CD4-positive, alpha-beta T cell treated with Interleukin-10 for 1 hour (primary cell): Measurements from ENCODE around the gene PDXP.
"Not testable (repeated sequence)": the region's sequence is repeated elsewhere in the genome, so short reads cannot be mapped to it uniquely, and the experiment has no call there.

Experiments
- DNase-seq: peaks from one replicate; pipeline ENCODE4 v3.0.0-alpha.2; 2020

PDXP gene

DNA sequence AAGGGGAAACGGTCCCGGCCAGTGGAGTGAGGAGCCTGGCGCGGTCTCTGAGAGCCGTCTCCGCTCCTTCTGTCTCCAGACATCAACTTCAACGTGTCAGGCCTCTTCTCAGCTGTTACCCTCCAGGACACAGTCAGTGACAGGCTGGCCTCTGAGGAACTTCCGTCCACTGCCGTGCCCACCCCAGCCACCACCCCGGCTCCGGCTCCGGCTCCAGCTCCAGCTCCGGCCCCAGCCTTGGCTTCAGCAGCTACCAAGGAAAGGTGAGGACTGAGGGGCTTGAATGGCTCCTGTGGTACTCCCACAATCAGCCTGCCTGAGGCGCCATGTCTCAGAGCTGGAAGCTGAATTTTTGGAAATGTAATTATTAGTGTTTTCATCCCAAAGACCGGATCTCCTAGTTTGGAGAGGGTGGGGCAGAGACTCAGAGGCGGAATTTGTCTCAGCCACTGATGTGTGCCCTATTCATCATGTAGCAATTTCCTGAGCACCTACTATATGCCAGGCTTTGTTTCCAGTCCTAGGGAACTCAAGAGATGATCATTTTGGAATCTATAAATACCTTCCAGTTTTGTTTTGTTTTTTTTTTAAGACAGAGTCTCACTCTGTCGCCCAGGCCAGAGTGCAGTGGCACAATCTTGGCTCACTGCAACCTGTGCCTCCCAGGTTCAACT lies 7.9 kb upstream of the PDXP start:
- DNase-seq = no peak

- no peak for DNase-seq
Measured at GRCh38 chr22:37654563-37655251, 3.8 kb upstream of the PDXP start.

- DNase-seq = no peak
Measured at GRCh38 chr22:37655252-37655563, 3.3 kb upstream of the PDXP start.

GRCh38 chr22:37656583-37656982 lies 1.9 kb upstream of the PDXP start:
- DNase-seq = not testable (repeated sequence)

GRCh38 chr22:37657590-37658132 lies 862 bp upstream of the PDXP start:
- DNase-seq = no peak

DNA sequence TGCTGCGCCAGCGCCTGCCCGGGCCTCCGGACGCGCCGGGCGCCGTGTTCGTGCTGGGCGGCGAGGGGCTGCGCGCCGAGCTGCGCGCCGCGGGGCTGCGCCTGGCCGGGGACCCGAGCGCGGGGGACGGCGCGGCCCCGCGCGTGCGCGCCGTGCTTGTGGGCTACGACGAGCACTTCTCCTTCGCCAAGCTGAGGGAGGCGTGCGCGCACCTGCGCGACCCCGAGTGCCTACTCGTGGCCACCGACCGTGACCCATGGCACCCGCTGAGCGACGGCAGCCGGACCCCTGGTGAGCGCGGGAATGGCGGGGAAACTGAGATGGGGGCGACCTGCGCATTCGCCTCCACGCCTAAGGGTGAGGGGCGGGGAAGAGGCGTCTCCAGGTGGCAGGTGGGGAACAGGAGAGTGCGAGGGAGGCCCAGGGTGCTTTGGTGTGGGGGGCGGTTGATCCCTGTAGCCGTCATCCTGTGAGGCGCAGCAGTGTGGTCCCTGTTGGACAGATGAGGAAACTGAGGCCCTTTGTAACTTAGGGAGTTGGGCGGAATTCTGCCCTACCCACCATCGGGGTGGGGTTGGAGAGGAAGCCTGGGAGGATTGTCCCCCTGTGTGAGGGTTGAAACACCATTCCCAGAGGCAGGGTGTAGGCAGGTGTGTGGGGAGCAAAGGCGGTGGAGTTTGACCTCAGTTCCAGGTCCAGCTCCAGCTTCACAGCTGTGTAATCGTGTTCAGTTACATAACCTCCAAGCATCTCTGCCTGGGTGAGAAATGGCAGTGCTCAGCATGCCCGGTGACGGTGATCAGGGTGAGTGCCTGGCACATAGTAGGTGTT lies 758 bp downstream of the PDXP start:
- peak; percentile 37 for DNase-seq

DNA sequence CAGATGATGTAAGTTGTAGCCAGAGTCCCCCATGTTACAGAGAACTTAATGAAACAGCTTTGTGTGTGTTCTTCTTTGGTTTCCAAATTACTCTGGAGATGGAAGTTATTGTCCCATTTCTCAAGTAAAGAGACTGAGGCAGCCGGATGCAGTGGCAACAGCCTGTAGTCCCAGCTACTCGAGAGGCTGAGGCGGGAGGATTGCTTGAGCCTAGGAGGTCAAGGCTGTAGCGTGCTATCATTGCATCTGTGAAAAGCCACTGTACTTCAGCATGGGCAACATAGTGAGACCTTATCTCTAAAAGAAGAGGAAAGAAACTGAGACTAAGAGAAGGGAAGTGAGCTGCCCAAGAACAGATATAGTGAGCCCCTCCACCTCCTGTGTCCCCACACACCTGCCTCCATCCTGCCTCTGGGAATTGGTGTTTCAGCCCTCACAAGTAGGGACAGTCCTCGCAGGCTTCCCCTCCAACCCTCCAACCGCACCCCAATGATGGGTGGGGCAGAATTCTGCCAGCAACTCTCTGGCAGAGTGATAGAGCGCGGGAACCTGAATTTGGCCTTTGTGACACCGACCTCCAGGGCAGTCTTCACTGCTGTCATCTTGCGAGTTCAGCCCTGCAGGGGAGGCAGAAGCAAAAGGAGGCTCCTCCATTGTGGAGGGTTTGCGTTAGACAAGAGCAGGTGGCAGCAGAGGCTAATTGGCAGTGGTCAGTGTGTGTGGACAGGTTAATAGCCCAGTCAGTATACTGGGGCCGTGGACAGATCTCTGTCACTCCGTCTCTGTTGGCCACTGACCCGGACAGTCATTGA lies 1.6 kb downstream of the PDXP start:
- DNase-seq = no peak

DNA sequence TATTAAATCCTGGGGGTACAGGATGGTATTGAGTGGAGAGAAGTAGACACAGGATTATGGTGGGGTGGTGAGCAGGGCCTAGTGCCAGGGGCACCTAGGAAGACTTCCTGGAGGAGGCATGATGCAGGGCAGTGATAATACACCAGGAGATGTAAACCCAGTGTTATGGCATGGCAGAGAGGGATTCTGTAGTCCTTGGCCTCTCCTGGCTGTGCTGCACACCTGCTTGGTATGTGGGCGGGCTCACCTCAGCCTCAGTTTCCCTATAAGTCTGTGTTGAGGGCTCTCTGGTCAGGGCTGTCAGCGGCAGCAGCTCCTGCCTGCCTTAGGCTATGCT lies 2.2 kb downstream of the PDXP start:
- no peak for DNase-seq

DNA sequence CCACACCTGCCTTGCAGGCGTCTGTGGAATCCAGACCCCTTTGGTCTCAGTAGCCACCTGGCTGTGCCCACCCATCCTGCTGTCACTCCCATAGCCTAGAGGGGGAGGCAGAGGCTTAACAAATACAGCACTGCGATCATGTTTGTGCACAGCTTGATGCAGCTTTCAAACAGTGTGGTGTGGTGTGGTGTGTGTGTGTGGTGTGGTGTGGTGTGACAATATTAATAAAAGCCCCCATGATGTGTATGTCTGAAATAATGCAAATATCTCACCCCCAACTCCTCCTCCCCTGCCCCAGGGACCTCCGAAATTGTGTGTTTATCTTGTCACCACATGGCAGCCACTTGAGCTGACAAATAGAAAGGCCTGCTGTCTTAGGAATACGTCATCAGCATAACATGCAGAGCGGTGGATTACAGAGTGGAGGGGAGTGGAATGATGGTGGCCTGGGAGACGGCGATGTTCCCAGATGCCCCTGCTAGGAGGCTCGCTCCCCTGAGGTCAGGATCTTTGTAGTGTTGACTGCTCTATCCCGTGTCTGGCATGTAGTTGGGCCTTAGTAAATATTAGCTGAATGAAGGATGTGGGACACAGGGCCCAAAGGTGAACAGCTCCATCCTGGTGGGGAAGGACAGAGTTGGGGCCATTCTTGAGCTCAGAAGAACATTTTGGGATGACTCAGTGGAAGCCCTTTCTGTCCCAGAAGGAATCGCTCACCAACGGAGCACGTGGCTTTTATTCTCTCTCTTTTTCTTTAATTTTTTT lies 2.8 kb downstream of the PDXP start:
- peak; percentile 54 for DNase-seq

DNA sequence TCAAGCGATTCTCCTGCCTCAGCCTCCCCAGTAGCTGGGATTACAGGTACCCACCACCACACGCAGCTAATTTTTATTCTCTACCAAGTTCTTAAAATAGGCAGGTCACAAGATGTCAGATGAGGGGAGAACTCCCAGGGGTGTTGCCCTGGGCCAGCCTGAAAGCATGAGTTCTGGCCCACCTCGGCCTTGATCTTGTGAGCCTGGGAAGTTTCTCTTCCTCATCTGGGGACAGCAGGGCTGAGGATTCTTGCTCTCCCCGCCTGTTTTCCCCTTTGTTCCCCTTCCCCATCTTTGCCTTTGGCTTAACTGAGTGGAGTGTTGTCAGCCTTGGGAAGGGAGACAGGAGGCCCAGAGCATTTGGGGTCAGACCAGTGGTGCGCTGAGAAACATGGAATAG lies 3.5 kb downstream of the PDXP start:
- DNase-seq = no peak

GRCh38 chr22:37663521-37664140 lies 5.1 kb downstream of the PDXP start:
- no peak for DNase-seq

- DNase-seq = no peak
Measured at GRCh38 chr22:37664249-37665101, 6.0 kb downstream of the PDXP start.

GRCh38 chr22:37665487-37665886 lies 7.0 kb downstream of the PDXP start:
- no peak for DNase-seq

- DNase-seq = no peak
Measured at GRCh38 chr22:37669586-37669985, 11.1 kb downstream of the PDXP start.

GRCh38 chr22:37672206-37672919 lies 13.8 kb downstream of the PDXP start:
- DNase-seq = peak; percentile 32

- no peak for DNase-seq
Measured at GRCh38 chr22:37672920-37673455, 14.5 kb downstream of the PDXP start.

- no peak for DNase-seq
Measured at GRCh38 chr22:37674248-37674647, 15.7 kb downstream of the PDXP start.

GRCh38 chr22:37674951-37675929 lies 16.7 kb downstream of the PDXP start, which contains the start of gene LGALS1:
Gene LGALS1, plus strand, starts transcription at chr22:37675636. Its CDS starts 67 bp downstream, at chr22:37675703.
- peak; percentile 72 for DNase-seq
